Femur (tissue), 1 donor: Measurements from ENCODE around the gene KCNQ5.
"Not testable (repeated sequence)": the region's sequence is repeated elsewhere in the genome, so short reads cannot be mapped to it uniquely, and the experiment has no call there.

Experiments used
- DNase-seq: peaks from one replicate; pipeline ENCODE4 v3.0.0-alpha.2; 2017

KCNQ5 gene

DNA sequence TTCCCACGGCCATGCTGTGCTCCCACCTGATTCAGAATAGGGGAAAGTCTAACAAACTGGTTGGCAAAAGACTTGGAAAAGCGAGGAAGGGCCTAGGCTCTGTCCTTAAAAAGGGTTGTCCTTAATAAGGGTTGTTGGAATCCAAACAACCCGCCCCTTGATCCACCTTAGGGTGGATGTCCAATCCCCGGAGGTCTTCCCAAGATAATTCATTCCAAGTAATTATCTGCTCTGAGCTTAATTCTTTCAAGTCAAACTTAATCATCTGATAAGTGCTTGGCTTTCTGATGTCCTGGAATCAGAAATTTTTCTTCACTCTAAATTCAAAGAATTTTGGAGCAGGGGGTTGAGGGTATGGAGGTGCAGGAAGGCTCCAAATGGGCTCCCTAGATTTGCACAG, 603.5 kb downstream of the KCNQ5 start, which contains the start of gene KHDC1L:
Gene KHDC1L (minus strand): TSS at position 101 of the 400 bp plus-strand sequence. CDS start 88 bp downstream, at position 13.
- DNase-seq = no peak

- no peak for DNase-seq
Measured at GRCh38 chr6:73227606-73228255, 605.9 kb downstream of the KCNQ5 start.

GRCh38 chr6:73231986-73232391, 610.1 kb downstream of the KCNQ5 start:
- no peak for DNase-seq

GRCh38 chr6:73233048-73233447, 611.2 kb downstream of the KCNQ5 start:
- no peak for DNase-seq

GRCh38 chr6:73233971-73234370, 612.1 kb downstream of the KCNQ5 start:
- DNase-seq = not testable (repeated sequence)

DNA sequence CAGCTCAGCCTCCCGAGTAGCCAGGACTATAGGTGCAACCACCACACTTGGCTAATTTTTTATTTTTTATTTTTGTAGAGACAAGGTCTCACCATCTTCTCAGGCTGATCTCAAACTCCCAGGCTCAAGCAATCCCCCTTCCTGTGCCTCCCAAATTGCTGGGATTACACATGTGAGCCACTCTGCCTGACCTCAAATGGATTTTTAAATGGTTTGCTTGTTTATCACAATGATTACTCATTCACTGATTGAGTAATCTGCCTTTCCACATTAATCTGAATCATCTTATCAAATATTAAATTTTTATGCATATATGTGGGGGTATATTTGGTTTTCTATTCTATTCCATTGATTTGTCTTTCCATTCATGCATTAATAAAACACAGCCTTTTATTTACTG, 612.9 kb downstream of the KCNQ5 start:
- DNase-seq = no peak

DNA sequence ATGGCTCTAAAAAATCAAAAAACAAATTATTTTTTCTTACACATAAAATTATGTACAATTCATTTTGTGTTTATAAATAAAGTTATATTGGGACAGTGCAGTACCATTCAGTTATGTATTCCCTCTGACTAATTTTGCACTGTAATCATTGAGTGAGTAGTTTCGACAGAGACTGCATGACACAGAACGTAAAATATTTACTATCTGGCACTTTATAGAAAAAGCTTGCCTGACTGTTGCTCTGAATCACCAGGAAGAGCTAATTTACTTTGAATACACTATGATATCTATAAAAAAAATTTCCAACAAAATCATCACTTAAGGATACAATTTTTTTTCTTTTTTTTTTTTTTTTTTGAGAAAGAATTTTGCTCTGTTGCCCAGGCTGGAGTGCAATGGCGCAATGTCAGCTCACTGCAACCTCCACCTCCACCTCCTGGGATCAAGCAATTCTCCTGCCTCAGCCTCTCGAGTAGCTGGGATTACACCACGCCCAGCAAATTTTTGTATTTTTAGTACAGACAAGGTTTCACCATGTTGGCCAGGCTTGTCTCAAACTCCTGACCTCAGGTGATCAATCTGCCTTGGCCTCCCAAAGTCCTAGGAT, 614.4 kb downstream of the KCNQ5 start:
- DNase-seq = no peak

GRCh38 chr6:73240730-73241129, 618.9 kb downstream of the KCNQ5 start:
- DNase-seq = no peak

DNA sequence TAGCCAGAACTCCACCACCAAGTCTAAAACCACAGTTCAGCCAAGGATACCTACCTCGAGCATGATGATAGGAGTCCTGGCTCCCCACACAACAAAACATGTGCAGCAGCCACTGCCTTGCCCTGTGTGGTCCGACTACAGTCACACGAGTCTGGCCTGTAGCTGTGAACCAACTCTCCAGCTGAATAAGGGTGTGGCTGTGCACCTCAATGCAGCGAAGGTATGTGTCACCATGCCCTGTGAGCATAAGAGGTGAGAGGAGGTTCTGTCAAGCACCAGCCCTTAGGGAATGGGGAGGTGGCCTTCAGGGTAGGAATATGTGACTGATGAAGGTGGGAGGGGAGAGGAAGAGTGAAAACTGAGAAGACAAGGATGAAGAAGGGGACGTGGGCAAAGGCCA, 620.1 kb downstream of the KCNQ5 start:
- no peak for DNase-seq
